AG08396 (cell line): ENCODE measurements around the gene DOCK1.

Source experiments
- DNase-seq: peaks from one replicate; pipeline ENCODE4 v3.0.0; 2012; ENCODE audit warnings: low spot score, mixed read lengths

The DOCK1 gene

GRCh38 chr10:127314797-127315196 lies 409.6 kb downstream of the DOCK1 start:
- no peak for DNase-seq

DNA sequence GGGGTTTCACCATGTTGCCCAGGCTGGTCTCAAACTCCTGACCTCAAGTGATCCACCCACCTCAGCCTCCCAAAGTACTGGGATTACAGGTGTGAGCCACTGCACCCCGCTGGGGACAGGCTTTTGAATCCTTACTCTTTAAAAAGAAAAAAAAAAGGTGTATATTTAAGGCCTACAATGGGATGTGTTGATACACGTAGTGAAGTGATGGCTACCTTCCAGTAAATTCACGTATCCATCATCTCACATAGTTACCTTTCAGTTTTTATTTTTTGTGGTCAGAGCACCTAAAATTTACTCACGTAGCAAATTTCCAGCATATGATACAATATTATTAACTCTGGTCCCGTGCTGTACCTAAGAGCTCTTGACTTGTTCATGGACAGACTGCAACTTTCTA lies 410.7 kb downstream of the DOCK1 start:
- DNase-seq = no peak

DNA sequence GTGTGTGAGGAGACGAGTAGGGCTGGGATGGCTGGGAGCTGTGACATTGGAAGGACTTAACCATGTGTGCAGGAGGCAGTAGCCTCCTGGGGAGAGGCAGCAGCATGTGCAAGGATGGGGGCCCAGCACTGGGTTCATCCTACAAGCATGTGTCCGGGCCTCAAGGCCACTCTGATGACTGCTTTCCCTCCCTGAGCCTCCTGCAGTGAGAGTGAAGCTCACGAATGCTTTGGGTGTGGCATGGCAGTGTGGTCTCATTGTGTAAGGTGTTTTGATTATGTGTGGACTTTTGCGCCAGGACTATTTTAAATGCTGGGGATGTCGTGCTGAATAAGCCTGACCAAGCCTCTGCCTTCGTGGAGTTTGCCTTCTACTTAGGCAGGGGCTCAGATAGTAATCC lies 413.2 kb downstream of the DOCK1 start:
- no peak for DNase-seq

GRCh38 chr10:127319271-127319670 lies 414.0 kb downstream of the DOCK1 start:
- DNase-seq = no peak

DNA sequence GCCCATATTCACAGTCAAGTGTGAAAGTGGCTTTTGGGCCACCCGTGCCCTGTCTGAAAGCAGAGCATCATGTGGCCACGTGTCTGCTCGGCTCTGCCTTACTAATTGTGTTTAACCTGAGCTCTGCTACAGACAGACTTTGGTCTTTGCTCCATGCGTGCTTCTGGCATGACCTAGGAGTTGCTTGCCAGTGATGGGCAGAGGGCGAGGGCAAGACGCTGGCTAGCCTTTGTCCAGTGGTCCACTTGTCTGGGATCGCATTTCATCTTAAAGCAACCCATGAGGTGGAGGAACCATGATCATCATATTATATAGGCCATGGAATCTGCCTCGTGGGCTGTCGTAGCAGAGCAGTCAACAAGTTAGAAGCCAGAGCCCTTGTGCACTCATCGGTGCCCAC lies 414.5 kb downstream of the DOCK1 start:
- DNase-seq = no peak

- DNase-seq = no peak
Measured at GRCh38 chr10:127320176-127320575, 414.9 kb downstream of the DOCK1 start.

DNA sequence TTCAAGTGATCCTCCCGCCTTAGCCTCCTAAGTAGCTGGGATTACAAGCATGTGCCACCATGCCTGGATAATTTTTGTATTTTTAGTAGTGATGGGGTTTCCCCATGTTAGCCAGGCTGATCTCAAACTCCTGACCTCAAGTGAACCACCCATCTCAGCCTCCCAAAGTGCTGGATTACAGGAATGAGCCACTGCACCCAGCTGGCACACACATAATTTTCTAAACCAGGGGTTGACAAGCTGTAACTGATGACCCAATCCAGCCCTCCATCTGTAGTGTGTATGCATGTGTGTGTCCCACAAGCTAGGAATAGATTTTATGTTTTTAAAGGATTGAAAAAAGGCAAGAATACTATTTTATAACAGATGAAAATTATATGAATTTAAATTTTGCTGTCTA lies 417.1 kb downstream of the DOCK1 start:
- no peak for DNase-seq

DNA sequence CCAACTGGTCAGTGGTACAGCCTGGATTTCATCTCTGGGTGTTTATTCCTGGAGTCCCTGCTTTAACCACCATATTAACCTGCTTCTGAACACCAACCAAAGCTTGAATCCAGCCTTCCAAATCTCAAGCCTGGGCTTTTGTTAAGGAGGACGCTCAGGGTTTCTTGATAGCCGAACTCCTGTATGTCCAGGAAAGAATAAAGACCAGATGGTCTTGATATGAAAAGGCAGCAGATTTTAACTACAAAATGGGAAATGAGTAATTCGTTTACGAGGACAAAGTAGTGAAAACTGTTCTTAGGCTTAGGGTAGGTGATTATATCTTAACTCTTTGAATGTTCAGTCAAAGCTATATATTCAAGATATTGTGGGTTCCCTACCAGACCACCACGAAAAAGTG lies 420.3 kb downstream of the DOCK1 start:
- no peak for DNase-seq

DNA sequence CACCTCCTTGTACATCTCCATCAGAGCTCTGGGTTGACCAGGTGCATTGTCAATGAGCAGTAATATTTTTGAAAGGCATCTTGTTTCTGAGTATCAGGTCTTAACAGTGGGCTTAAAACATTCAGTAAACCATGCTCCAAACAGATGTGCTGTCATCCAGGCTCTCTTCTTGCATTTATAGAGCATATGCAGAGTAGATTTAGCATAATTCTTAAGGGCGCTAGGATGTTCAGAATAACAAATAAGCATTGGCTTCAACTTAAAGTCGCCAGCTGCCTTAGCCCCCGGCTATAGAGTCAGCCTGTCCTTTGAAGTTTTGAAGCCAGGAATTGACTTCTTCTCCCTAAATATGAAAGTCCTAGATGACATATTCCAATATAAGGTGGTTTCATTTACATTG lies 421.7 kb downstream of the DOCK1 start:
- DNase-seq = no peak

GRCh38 chr10:127331696-127332095 lies 426.5 kb downstream of the DOCK1 start:
- no peak for DNase-seq

GRCh38 chr10:127332631-127333030 lies 427.4 kb downstream of the DOCK1 start:
- no peak for DNase-seq

GRCh38 chr10:127337801-127338200 lies 432.6 kb downstream of the DOCK1 start:
- no peak for DNase-seq

DNA sequence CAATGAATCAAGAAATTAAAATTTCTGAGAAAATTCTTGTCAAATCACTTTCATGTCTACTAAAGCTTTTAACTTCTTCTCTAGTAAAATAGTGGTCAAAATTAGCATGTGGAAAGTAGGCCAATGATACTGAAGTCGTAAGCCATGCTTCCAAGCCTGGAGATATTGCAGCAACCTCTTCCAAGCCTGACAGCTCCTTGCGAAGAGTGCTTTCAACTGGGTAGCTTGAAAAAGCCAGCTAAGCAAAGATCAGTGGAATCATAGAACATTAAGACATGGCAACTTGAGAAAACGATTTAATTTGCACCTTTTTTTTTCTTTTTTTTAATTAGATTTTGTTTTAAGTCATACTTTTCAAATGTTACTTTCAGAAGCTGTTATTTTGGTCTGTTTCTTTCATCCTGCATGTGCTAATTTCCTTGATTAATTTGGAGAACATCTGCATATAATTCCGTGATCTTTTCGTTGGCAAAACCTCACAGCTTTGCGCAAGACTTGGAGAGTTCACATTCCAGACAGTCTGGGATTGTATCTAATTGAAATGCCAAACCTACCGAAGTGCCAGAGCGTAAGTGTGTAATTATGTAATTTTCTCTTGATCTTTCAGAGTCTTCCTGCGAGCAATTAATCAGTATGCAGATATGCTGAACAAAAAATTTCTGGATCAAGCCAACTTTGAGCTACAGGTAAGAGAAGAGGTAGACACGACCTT lies 433.3 kb downstream of the DOCK1 start:
- no peak for DNase-seq

- no peak for DNase-seq
Measured at GRCh38 chr10:127343821-127344220, 438.6 kb downstream of the DOCK1 start.

DNA sequence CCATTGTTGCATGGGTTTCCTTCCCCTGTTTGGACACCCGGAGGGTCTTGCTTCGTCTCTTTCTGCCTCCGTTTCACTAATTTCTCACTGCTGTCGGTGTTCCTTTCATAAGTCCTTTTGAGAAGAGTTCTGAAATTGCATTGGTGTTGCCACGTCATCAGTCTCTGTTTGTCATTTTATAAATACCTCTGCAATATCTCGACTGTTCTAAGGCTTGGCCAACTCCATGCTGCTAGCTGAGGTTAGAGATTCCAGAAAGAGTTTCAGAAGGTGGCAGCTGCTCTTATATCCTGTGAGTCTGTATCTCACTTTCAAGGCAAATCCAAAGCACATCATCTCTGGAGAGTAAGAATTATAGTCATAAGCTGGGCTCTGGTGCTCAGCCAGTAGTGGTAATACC lies 439.1 kb downstream of the DOCK1 start:
- DNase-seq = no peak

GRCh38 chr10:127345231-127345965 lies 440.2 kb downstream of the DOCK1 start:
- DNase-seq = no peak

DNA sequence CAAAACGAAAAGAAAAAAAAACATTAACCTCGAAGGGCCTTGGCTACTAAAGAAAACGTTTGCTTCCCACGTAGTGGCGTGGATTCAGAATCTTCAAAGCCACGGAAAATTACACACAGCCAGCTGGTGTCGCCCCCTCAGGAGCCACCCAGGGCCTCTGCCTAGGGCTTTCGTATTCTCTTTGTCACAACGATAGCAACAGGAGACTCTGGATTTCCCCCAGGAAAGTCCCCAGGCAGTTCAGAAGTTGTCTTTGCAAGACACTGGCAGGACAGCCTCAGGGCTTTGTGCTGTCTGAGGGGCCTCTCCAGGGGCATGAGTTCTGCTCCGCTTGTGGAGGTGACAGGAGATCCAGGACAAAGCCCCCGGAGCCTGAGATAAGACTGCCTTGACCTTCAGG lies 441.4 kb downstream of the DOCK1 start:
- no peak for DNase-seq

- no peak for DNase-seq
Measured at GRCh38 chr10:127347202-127347959, 442.2 kb downstream of the DOCK1 start.

DNA sequence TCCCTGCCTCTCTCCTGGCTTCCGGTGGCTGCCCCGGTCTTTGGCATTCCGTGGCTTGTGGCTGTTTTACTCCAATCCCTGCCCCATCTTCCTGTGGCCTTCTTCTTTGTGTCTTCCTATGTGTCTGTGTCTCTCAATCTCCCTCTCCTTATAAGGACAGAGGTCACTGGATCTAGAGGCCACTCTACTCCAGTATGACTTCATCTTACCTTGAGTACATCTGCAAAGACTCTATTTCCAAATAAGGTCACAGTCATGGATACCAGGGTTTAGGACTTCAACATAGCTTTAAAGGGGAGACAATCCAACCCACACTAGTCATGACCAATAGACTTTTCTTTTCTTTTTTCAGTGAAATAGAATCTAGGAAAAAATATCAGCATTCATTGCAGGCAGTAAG lies 444.5 kb downstream of the DOCK1 start:
- DNase-seq = no peak

DNA sequence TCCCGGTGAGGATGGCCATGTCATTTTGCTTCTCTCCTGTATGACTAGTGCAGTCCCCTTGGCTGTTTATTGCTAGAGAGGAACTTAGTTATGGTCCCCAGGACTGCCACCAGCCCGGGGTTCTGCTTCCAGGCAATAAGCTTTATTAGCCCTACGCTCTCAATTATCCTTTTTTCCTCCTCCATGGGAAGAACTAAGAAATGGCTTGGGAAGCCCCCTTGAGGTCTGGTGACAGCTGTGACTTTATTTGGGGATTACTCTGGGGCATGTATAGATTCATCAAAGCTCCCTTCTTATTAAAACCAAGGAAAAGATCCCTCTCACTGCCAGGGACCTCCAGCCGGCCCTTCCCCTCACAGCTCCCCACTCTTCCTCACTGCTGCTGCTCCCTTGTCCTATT lies 446.3 kb downstream of the DOCK1 start:
- no peak for DNase-seq

DNA sequence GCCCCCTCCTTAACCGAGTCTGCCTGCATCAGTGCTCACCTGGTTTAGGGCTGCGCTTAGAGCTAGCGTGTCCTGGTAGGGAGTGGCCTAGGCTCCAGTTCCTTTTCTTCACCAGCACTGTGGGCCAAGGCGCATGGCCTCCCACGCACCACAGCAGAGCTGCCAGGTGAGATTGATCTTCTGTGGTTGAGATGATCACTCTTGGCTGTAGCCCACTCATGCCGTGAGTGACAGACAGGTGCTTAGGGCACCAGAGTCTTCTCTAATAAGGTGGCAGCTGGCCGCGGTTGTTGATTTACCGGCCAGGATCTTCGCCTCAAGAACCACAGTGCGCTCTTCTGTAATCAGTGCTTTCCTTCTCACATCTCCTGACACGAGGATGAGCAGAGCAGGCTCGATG lies 448.3 kb downstream of the DOCK1 start:
- no peak for DNase-seq

DNA sequence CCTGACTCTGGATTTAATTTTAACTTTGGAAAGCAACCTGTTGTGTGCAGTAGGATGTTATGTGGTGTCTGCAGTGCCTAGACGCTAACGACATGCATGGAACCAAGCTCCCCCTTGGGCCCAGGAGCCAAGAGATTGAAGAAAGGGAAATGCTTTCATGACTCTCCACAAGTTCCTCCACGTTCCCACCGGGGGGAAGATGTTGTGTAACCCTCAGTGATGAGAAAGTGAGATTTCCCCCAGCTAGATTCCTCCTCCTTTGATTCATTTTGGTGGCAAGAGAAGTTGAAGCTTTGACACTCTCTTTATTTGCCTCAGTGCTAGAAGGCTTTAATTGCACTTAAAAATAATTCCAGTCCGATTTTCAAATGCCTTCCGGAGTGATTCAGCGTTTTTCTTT lies 449.0 kb downstream of the DOCK1 start:
- DNase-seq = no peak

DNA sequence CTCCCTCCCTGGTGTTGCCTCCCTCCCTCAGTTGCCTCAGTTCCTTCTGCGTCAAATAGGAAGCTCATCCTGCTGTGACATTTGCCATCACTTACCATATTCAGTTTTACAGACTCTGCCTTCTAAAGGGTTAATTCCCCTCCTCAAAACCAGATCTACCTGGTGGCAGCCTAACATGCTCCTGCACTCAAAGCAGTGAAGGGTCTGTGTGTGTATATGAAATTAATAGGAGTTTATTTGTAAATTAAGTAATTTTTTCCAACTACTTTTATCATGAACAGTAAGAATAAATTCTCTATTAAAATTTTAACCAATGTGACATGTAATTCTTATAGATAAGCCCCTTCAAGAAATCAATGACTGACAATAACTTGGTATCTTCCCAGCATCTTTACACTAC lies 449.8 kb downstream of the DOCK1 start:
- DNase-seq = no peak
